Fibroblast of lung (primary cell): ENCODE data around the gene BEND7. TPM values are rescaled to one million over a fixed set of nuclear protein-coding genes. Genes with fewer than 3 reads are reported as not detected.

Experiments
- DNase-seq, 2 donors: peaks; one replicate each; pipeline versions ENCODE4 v3.0.0 to v3.0.0-alpha.2; 2010; ENCODE audit warnings: low read depth in 2 of 2
- H2AFZ ChIP-seq: 2 replicates; pipeline ENCODE4 v1.5.1; 2012; ENCODE audit warnings: low read length, control low read depth, inconsistent platforms
- H3K27ac ChIP-seq: 2 replicates; pipeline ENCODE4 v1.5.1; 2011; ENCODE audit warnings: low read length, control low read depth; ENCODE audit not compliant: insufficient read depth
- H3K27me3 ChIP-seq: 2 replicates; pipeline ENCODE4 v1.5.1; 2011; ENCODE audit warnings: mild to moderate bottlenecking, low read length; ENCODE audit not compliant: control insufficient read depth, insufficient read depth
- H3K36me3 ChIP-seq: 2 replicates; pipeline ENCODE4 v1.5.1; 2011; ENCODE audit warnings: low read length; ENCODE audit not compliant: control insufficient read depth, insufficient read depth
- H3K4me1 ChIP-seq: 2 replicates; pipeline ENCODE4 v1.5.1; 2011; ENCODE audit warnings: low read length; ENCODE audit not compliant: control insufficient read depth, insufficient read depth; ENCODE audit errors: extremely low read depth
- H3K4me2 ChIP-seq: 2 replicates; pipeline ENCODE4 v1.5.1; 2011; ENCODE audit warnings: low read length, control low read depth; ENCODE audit not compliant: insufficient read depth; ENCODE audit errors: extremely low read depth
- H3K4me3 ChIP-seq, 4 experiments: fragments of 200-600 bp in 1 of 4; sonication (generic) in 1 of 4; replicated peaks in 1 of 4; 2 replicates each; pipeline ENCODE4 v1.5.1; 2011 to 2016; ENCODE audit warnings: low read length in 4 of 4, low read depth in 3 of 4, mild to moderate bottlenecking in 3 of 4, control low read depth in 2 of 4, inconsistent platforms in 1 of 4, mixed read lengths in 1 of 4; ENCODE audit not compliant: insufficient read depth in 1 of 4; ENCODE audit errors: control extremely low read depth in 1 of 4
- H3K79me2 ChIP-seq: 2 replicates; pipeline ENCODE4 v1.5.1; 2012; ENCODE audit warnings: mild to moderate bottlenecking, low read length, inconsistent platforms; ENCODE audit not compliant: control insufficient read depth, insufficient read depth
- H3K9ac ChIP-seq: 2 replicates; pipeline ENCODE4 v1.5.1; 2011; ENCODE audit warnings: mild to moderate bottlenecking, low read length, control low read depth; ENCODE audit not compliant: insufficient read depth
- H3K9me3 ChIP-seq: 2 replicates; pipeline ENCODE4 v1.5.1; 2012; ENCODE audit warnings: low read depth, low read length; ENCODE audit not compliant: control insufficient read depth, insufficient read depth
- H4K20me1 ChIP-seq: 2 replicates; pipeline ENCODE4 v1.5.1; 2011; ENCODE audit warnings: low read length; ENCODE audit not compliant: control insufficient read depth, insufficient read depth; ENCODE audit errors: extremely low read depth
- CTCF ChIP-seq, 2 donors: IDR thresholded peaks in 1 of 2; conservative IDR thresholded peaks in 1 of 2; 1 replicate in 1 of 2; 2 replicates in 1 of 2; pipeline ENCODE4 v1.5.1; 2011 to 2012; ENCODE audit warnings: low read length in 2 of 2, control low read depth in 1 of 2, inconsistent platforms in 1 of 2, low read depth in 1 of 2, mild to moderate bottlenecking in 1 of 2
- EZH2 ChIP-seq: IDR thresholded peaks from 2 replicates; pipeline ENCODE4 v1.5.1; 2012; ENCODE audit warnings: low read length, control low read depth, mild to moderate bottlenecking; ENCODE audit errors: missing control alignments
- polyA plus RNA-seq, 2 donors: library from polyadenylated mRNA; depleted of rRNA in 1 of 2; stranded (reverse) in 1 of 2; unstranded in 1 of 2; fragments of >200 nt; gene quantifications; 2 replicates each; pipeline ENCODE4 v1.2.1, GENCODE V29; 2011 to 2012; ENCODE audit warnings: missing spikeins in 1 of 2
- total RNA-seq: library from RNA; depleted of rRNA; stranded (reverse); fragments of >200 nt; gene quantifications from 2 replicates; pipeline ENCODE4 v1.2.1, GENCODE V29; 2014

The BEND7 gene
- total and polyA plus RNA-seq, 2 donors (not counting 1 experiment from before 2014, with no cell fraction given), result 6.2 to 10.6 TPM

- H3K4me3 ChIP-seq, result no peak overlapping the region
- no peak for DNase-seq
- no peaks in the 10 kb centered on the region for H3K4me1 ChIP-seq
- H2AFZ ChIP-seq, result no peak overlapping the region
- TF ChIP-seq EZH2 (no peak), CTCF (conservative IDR thresholded peaks at IDR 0.05 in 1 of 2, IDR thresholded peaks at IDR 0.05 in 1 of 2; ENCODE audit: low read depth in 1 of 2, low read length in 2 of 2) (no peak)
- no peaks in the 10 kb centered on the region for H4K20me1 ChIP-seq
- H3K9me3 ChIP-seq, result no peaks in the 10 kb centered on the region
- no peak overlapping the region for H3K9ac ChIP-seq
- no peaks in the 10 kb centered on the region for H3K27me3 ChIP-seq
- H3K27ac ChIP-seq, result no peak overlapping the region
- H3K79me2 ChIP-seq, result no peaks in the 10 kb centered on the region
- H3K4me2 ChIP-seq, result no peak overlapping the region
- H3K36me3 ChIP-seq, result no peaks in the 10 kb centered on the region
These were observed 26.4 kb downstream of the BEND7 start for GRCh38 chr10:13502380-13502779.

- TF ChIP-seq CTCF (conservative IDR thresholded peaks at IDR 0.05 in 1 of 2, IDR thresholded peaks at IDR 0.05 in 1 of 2; ENCODE audit: low read depth in 1 of 2, low read length in 2 of 2), result no peak
- TF ChIP-seq EZH2, result no peak
- H4K20me1 ChIP-seq, result no peaks in the 10 kb centered on the region
- no peak for DNase-seq
- H3K36me3 ChIP-seq, result no peaks in the 10 kb centered on the region
- no peak overlapping the region for H2AFZ ChIP-seq
- H3K27ac ChIP-seq, result no peak overlapping the region
- no peaks in the 10 kb centered on the region for H3K4me1 ChIP-seq
- H3K9ac ChIP-seq, result no peak overlapping the region
- H3K4me2 ChIP-seq, result no peak overlapping the region
- H3K27me3 ChIP-seq, result no peaks in the 10 kb centered on the region
- H3K9me3 ChIP-seq, result no peaks in the 10 kb centered on the region
- no peak overlapping the region for H3K4me3 ChIP-seq
- no peaks in the 10 kb centered on the region for H3K79me2 ChIP-seq
These were observed 28.6 kb downstream of the BEND7 start for GRCh38 chr10:13500201-13500600.

- H2AFZ ChIP-seq, result no peak overlapping the region
These were observed 29.7 kb downstream of the BEND7 start for GRCh38 chr10:13499150-13499549.

More at GRCh38 chr10:13499150-13499549, 29.7 kb downstream of the BEND7 start:
- Histone ChIP-seq H3K4me2 (no peak overlapping the region), H3K4me1 (no peaks in the 10 kb centered on the region), H4K20me1 (no peaks in the 10 kb centered on the region), H3K79me2 (no peaks in the 10 kb centered on the region), H3K4me3 (no peak overlapping the region), H3K9ac (no peak overlapping the region), H3K27ac (no peak overlapping the region), H3K9me3 (no peaks in the 10 kb centered on the region), H3K36me3 (no peaks in the 10 kb centered on the region), H3K27me3 (no peaks in the 10 kb centered on the region)
- no peak for DNase-seq
- TF ChIP-seq EZH2 (no peak), CTCF (conservative IDR thresholded peaks at IDR 0.05 in 1 of 2, IDR thresholded peaks at IDR 0.05 in 1 of 2; ENCODE audit: low read depth in 1 of 2, low read length in 2 of 2) (no peak)
